Measurements from ENCODE around the gene TM4SF5. TPM values are rescaled to one million over a fixed set of nuclear protein-coding genes. Genes with fewer than 3 reads are reported as not detected.

TM4SF5 gene
- total RNA-seq, 1 donor from 2014 or later = 56.9 TPM

Other genes with a start within 250 kb of the TM4SF5 start
- 30.8 TPM for gene MYBBP1A, start 216.5 kb upstream of the TM4SF5 start, total RNA-seq
- gene GGT6, start 211.3 kb upstream of the TM4SF5 start, total RNA-seq = 21.3 TPM
- 2.4 TPM for gene SMTNL2, start 187.4 kb upstream of the TM4SF5 start, total RNA-seq
- gene ALOX15, start 130.2 kb upstream of the TM4SF5 start, total RNA-seq = 0.49 TPM
- gene PELP1, start 67.7 kb upstream of the TM4SF5 start, total RNA-seq = 56.4 TPM
- 94.6 TPM for gene ARRB2, start 61.3 kb upstream of the TM4SF5 start, total RNA-seq
- 25.6 TPM for gene MED11, start 40.5 kb upstream of the TM4SF5 start, total RNA-seq
- gene ZMYND15, start 32.1 kb upstream of the TM4SF5 start, total RNA-seq = 5.3 TPM
- gene CXCL16, start 32.0 kb upstream of the TM4SF5 start, total RNA-seq = 92.6 TPM
- 3.9 TPM for gene VMO1, start 14.5 kb downstream of the TM4SF5 start, total RNA-seq
- 0.46 TPM for gene GLTPD2, start 17.1 kb downstream of the TM4SF5 start, total RNA-seq
- gene PSMB6, start 24.3 kb downstream of the TM4SF5 start, total RNA-seq = 104 TPM
- 48.7 TPM for gene PLD2, start 35.3 kb downstream of the TM4SF5 start, total RNA-seq
- gene MINK1, start 61.5 kb downstream of the TM4SF5 start, total RNA-seq = 161 TPM
- gene C17orf107, start 127.7 kb downstream of the TM4SF5 start, total RNA-seq = 8.8 TPM
- gene CHRNE, start 131.2 kb downstream of the TM4SF5 start, total RNA-seq = 9.4 TPM
- gene GP1BA, start 160.4 kb downstream of the TM4SF5 start, total RNA-seq = not detected
- gene SLC25A11, start 168.2 kb downstream of the TM4SF5 start, total RNA-seq = 68.9 TPM
- gene RNF167, start 168.4 kb downstream of the TM4SF5 start, total RNA-seq = 140 TPM
- gene PFN1, start 176.6 kb downstream of the TM4SF5 start, total RNA-seq = 484 TPM
- 7.5 TPM for gene ENO3, start 179.2 kb downstream of the TM4SF5 start, total RNA-seq
- 54.2 TPM for gene SPAG7, start 195.9 kb downstream of the TM4SF5 start, total RNA-seq
- 68.0 TPM for gene CAMTA2, start 215.8 kb downstream of the TM4SF5 start, total RNA-seq
- 1.4 TPM for gene INCA1, start 225.6 kb downstream of the TM4SF5 start, total RNA-seq
- 234 TPM for gene KIF1C, start 226.1 kb downstream of the TM4SF5 start, total RNA-seq

All from mucosa of gallbladder (tissue), 1 donor.